Heart right ventricle (tissue), 16 donors: ENCODE results near the gene FMN2. TPM values are rescaled to one million over a fixed set of nuclear protein-coding genes. Genes with fewer than 3 reads are reported as not detected.

Experiments
- ATAC-seq, 8 donors: fragments of 200-7000 bp; cut with Tn5 transposase; one replicate each; pipeline ENCODE4 v1.9.1; 2020; ENCODE audit warnings: mild to moderate bottlenecking in 8 of 8, moderate library complexity in 8 of 8, moderate number of reproducible peaks in 1 of 8
- DNase-seq, 2 donors: peaks; one replicate each; pipeline ENCODE4 v3.0.0-alpha.2; 2020
- H3K27ac ChIP-seq, 10 donors: fragments of 200-600 bp; sonication (generic) in 2 of 10; one replicate each; pipeline versions ENCODE4 v1.5.0 to v1.8.0; 2020 to 2022; ENCODE audit warnings: mild to moderate bottlenecking in 3 of 10
- H3K27me3 ChIP-seq, 7 donors: fragments of 200-600 bp; one replicate each; pipeline ENCODE4 v1.8.0; 2021 to 2022; ENCODE audit warnings: mild to moderate bottlenecking in 2 of 7
- H3K36me3 ChIP-seq, 9 donors: fragments of 200-600 bp; sonication (generic) in 1 of 9; one replicate each; pipeline versions ENCODE4 v1.5.0 to v1.8.0; 2020 to 2022; ENCODE audit warnings: mild to moderate bottlenecking in 2 of 9
- H3K4me1 ChIP-seq, 9 donors: fragments of 200-600 bp; sonication (generic) in 1 of 9; one replicate each; pipeline versions ENCODE4 v1.5.0 to v1.8.0; 2020 to 2022; ENCODE audit warnings: mild to moderate bottlenecking in 4 of 9
- H3K4me3 ChIP-seq, 10 donors: fragments of 200-600 bp; sonication (generic) in 2 of 10; one replicate each; pipeline versions ENCODE4 v1.5.0 to v1.8.0; 2020 to 2022; ENCODE audit warnings: mild to moderate bottlenecking in 7 of 10, moderate library complexity in 2 of 10
- H3K9me3 ChIP-seq, 11 donors: fragments of 200-600 bp in 10 of 11; sonication (generic) in 2 of 11; one replicate each; pipeline versions ENCODE4 v1.5.0 to v1.8.0; 2013 to 2022; ENCODE audit warnings: mild to moderate bottlenecking in 2 of 11, control low read depth in 1 of 11, moderate library complexity in 1 of 11
- CTCF ChIP-seq, 9 donors: fragments of 200-600 bp; sonication (generic) in 2 of 9; IDR thresholded peaks; one replicate each; pipeline versions ENCODE4 v1.5.0 to v1.8.0; 2021 to 2022; ENCODE audit warnings: antibody characterized with exemption in 9 of 9, mild to moderate bottlenecking in 5 of 9, moderate library complexity in 1 of 9
- WGBS, 2 donors: extraction: QIAGEN DNeasy Blood & Tissue Kit; methylation state at CpG; one replicate each; pipeline ENCODE4 v1.1.7; 2013; ENCODE audit warnings: inconsistent platforms in 1 of 2; 5-methylcytosine and 5-hydroxymethylcytosine counted together
- intact Hi-C, 10 donors: fragments of 100-400 bp; cut with DNase I; formaldehyde crosslinking; loops; one replicate each; pipeline versions ENCODE4 v1.11.1 to v1.14.2; 2022
- polyA plus RNA-seq, 2 donors: library from polyadenylated mRNA; stranded (reverse); fragments of 200-250 nt; gene quantifications; one replicate each; pipeline ENCODE4 v1.2.3, GENCODE V29; 2013
- total RNA-seq, 10 donors: library from RNA; stranded (reverse); fragmentation: NEBNext Ultra II Directional in 3 of 10; extraction: Animal tissue kit (Norgen Biotek cat#: 25700) in 3 of 10; gene quantifications; one replicate each; pipeline versions ENCODE4 v1.2.1 to v1.2.4, GENCODE V29; 2021 to 2023
- donor health status: Arrhythmogenic right ventricular cardiomyopathy.
- donor health status: ischemic (EF 13 %, LVEDD 7.1; RV severe dilation, severe dysfunction).
- donor health status: healthy with polysubstance abuse.
- donor health status: DM: no; HTN: yes; CAD: no.
- donor health status: DM: no; HTN: no; CAD: no.
- donor health status: ischemic (EF 25% LVEDD 6.9; RV normal size, moderate dysfunction).
- donor health status: ischemic (EF 25% LVEDD 5.7; RV mildly dilated, moderate dysfunction).
- donor health status: healthy.
- donor health status: DM: yes; HTN: yes; CAD: no.
- donor health status: Ischemic cardiomyopathy.
- donor health status: ischemic (EF 35%, LVEDD 5.7; RV mildly dilated, moderate dysfunction).
- donor health status: nonischemic (EF 11% LVEDD 7.7; RV severe dilation, severe dysfunction).
- donor health status: DM: yes; HTN: yes; CAD: no.
- donor health status: PGD.
- donor health status: ischemic (EF 29% LVEDD 5.4; RV normal size, mild dysfunction).
- donor health status: nonischemic (EF 23%, LVEDD 6.1; RV moderate dilation, normal function).

FMN2 gene
- total and polyA plus RNA-seq, 12 donors, result 0.03 to 0.70 (median 0.12) TPM; not detected in 9

GRCh38 chr1:240084337-240084736 is 7.3 kb upstream of the FMN2 start:
- peaks cover 0 to 2% (median 0%) of the 10 kb centered on the region in 11 donors for H3K9me3 ChIP-seq
- ATAC-seq, result no peak
- no peak for TF ChIP-seq CTCF (IDR thresholded peaks at IDR 0.05)
- no peak overlapping the region for H3K27ac ChIP-seq
- WGBS, 2 donors, result 29 to 50% methylated on average over 1 of the region's 1 CpG
- no peak for DNase-seq
- intact Hi-C loops, result no loop called here
- peaks cover 0 to 53% (median 38%) of the 10 kb centered on the region in 7 donors for H3K27me3 ChIP-seq
- H3K36me3 ChIP-seq, result no peaks in the 10 kb centered on the region
- no peak overlapping the region for H3K4me3 ChIP-seq
- no peaks in the 10 kb centered on the region for H3K4me1 ChIP-seq

- ATAC-seq (no peak), DNase-seq (no peak)
- no peaks in the 10 kb centered on the region for H3K4me1 ChIP-seq
- WGBS, 2 donors, result 62 to 65% methylated on average over 8 of the region's 8 CpGs
- no peak overlapping the region for H3K27ac ChIP-seq
- no peak for TF ChIP-seq CTCF (IDR thresholded peaks at IDR 0.05)
- H3K4me3 ChIP-seq, result no peak overlapping the region
- no peaks in the 10 kb centered on the region for H3K9me3 ChIP-seq
- H3K36me3 ChIP-seq, result no peaks in the 10 kb centered on the region
- intact Hi-C loops, result no loop called here
- H3K27me3 ChIP-seq, result peaks cover 0 to 57% (median 42%) of the 10 kb centered on the region in 7 donors
These were observed 6.9 kb upstream of the FMN2 start for GRCh38 chr1:240084749-240085148.

GRCh38 chr1:240086726-240087125 is 5.0 kb upstream of the FMN2 start:
- H3K4me1 ChIP-seq, result peaks cover 0 to 6% (median 1%) of the 10 kb centered on the region in 9 donors
- no peak for ATAC-seq
- DNase-seq, result no peak
- 74 to 87% methylated on average over 1 of the region's 1 CpG for WGBS, 2 donors
- H3K9me3 ChIP-seq, result no peaks in the 10 kb centered on the region
- H3K27ac ChIP-seq, result no peak overlapping the region
- intact Hi-C loops, result no loop called here
- no peak overlapping the region for H3K4me3 ChIP-seq
- no peak for TF ChIP-seq CTCF (IDR thresholded peaks at IDR 0.05)
- peaks cover 3 to 72% (median 61%) of the 10 kb centered on the region in 7 donors for H3K27me3 ChIP-seq
- no peaks in the 10 kb centered on the region for H3K36me3 ChIP-seq

- Histone ChIP-seq H3K27me3 (peaks cover 26 to 90% (median 88%) of the 10 kb centered on the region in 7 donors), H3K4me3 (no peak overlapping the region)
- WGBS, 2 donors, result 39 to 42% methylated on average over 2 of the region's 2 CpGs
These were observed 1.7 kb upstream of the FMN2 start for GRCh38 chr1:240090014-240090413.

More at GRCh38 chr1:240090014-240090413, 1.7 kb upstream of the FMN2 start:
- H3K27ac ChIP-seq, result no peak overlapping the region
- no peaks in the 10 kb centered on the region for H3K36me3 ChIP-seq
- ATAC-seq (no peak), DNase-seq (no peak)
- TF ChIP-seq CTCF (IDR thresholded peaks at IDR 0.05), result no peak
- peaks cover 5 to 24% (median 18%) of the 10 kb centered on the region in 9 donors for H3K4me1 ChIP-seq
- no peaks in the 10 kb centered on the region for H3K9me3 ChIP-seq
- intact Hi-C loops, result no loop called here
